HCT116 (cell line): ENCODE data around the gene TUBB1.

Experiments used
- CEBPB ChIP-seq: IDR thresholded peaks from 2 replicates; pipeline ENCODE4 v1.6.1; 2012; ENCODE audit warnings: low read depth
- EZH2 ChIP-seq: fragments of 200-600 bp; sonication (generic); IDR thresholded peaks from 2 replicates; pipeline ENCODE4 v1.6.1; 2017; ENCODE audit warnings: antibody characterized with exemption, mixed run types
- FOSL1 ChIP-seq: IDR thresholded peaks from 2 replicates; pipeline ENCODE4 v1.6.1; 2012; ENCODE audit warnings: low read depth
- POLR2A ChIP-seq: IDR thresholded peaks from 2 replicates; pipeline ENCODE4 v1.7.0; 2011; ENCODE audit warnings: borderline replicate concordance; ENCODE audit not compliant: insufficient read depth, insufficient read length; ENCODE audit errors: extremely low read depth
- POLR2AphosphoS5 ChIP-seq: IDR thresholded peaks from 2 replicates; pipeline ENCODE4 v1.6.1; 2011; ENCODE audit warnings: mild to moderate bottlenecking, low read depth, low read length, moderate library complexity
- SP1 ChIP-seq: IDR thresholded peaks from 2 replicates; pipeline ENCODE4 v1.6.1; 2012; ENCODE audit warnings: low read depth
- TCF7L2 ChIP-seq: IDR thresholded peaks from 2 replicates; pipeline ENCODE4 v1.7.0; 2011; ENCODE audit warnings: borderline replicate concordance, inconsistent platforms; ENCODE audit not compliant: insufficient read depth, insufficient read length; ENCODE audit errors: extremely low read depth
- ZFX ChIP-seq: fragments of 450-650 bp; IDR thresholded peaks from 2 replicates; pipeline ENCODE4 v1.6.1; 2017
- ZNF274 ChIP-seq: fragments of 200-500 bp; sonication (Bioruptor generic); IDR thresholded peaks from 2 replicates; pipeline ENCODE4 v1.6.1; 2014; ENCODE audit warnings: mild to moderate bottlenecking, low read depth, low read length, inconsistent platforms
- TF ChIP-seq, protein P1 (sequence below), 3 experiments: fragments of 200-600 bp in 1 of 3; sonication (generic) in 1 of 3; IDR thresholded peaks in 2 of 3; conservative IDR thresholded peaks in 1 of 3; 2 replicates each; pipeline ENCODE4 v1.5.1; 2012 to 2017; ENCODE audit warnings: low read depth in 2 of 3, low read length in 2 of 3, antibody characterized with exemption in 1 of 3, borderline replicate concordance in 1 of 3, control low read depth in 1 of 3, mild to moderate bottlenecking in 1 of 3, mixed read lengths in 1 of 3, mixed run types in 1 of 3, moderate library complexity in 1 of 3; ENCODE audit not compliant: insufficient read depth in 1 of 3
- TF ChIP-seq, protein P2 (sequence below): IDR thresholded peaks from 2 replicates; pipeline ENCODE4 v1.6.1; 2012; ENCODE audit warnings: low read depth
- TF ChIP-seq, protein P3 (sequence below): IDR thresholded peaks from 2 replicates; pipeline ENCODE4 v1.6.1; 2012

DNA sequence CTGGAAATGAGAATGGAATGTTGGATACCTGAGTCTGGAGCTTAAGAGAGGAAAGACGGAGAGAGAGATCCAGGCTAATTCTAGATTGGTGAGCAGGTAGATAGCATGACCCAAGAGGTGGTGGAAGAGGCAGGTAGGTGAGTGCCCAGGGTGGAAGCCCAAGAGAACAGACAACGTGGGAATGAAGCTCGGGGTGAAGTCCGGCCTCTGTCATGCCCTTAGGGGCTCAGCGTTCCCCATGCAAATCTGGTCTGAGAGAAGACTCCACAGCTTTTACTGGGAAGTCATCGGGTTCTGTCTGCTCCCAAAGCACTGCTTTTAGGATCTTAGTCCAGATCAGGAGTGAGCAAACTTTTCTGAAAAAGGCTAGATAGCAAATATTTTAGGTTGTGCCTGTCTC, 34.5 kb upstream of the TUBB1 start:
- TF ChIP-seq, protein P1, sequence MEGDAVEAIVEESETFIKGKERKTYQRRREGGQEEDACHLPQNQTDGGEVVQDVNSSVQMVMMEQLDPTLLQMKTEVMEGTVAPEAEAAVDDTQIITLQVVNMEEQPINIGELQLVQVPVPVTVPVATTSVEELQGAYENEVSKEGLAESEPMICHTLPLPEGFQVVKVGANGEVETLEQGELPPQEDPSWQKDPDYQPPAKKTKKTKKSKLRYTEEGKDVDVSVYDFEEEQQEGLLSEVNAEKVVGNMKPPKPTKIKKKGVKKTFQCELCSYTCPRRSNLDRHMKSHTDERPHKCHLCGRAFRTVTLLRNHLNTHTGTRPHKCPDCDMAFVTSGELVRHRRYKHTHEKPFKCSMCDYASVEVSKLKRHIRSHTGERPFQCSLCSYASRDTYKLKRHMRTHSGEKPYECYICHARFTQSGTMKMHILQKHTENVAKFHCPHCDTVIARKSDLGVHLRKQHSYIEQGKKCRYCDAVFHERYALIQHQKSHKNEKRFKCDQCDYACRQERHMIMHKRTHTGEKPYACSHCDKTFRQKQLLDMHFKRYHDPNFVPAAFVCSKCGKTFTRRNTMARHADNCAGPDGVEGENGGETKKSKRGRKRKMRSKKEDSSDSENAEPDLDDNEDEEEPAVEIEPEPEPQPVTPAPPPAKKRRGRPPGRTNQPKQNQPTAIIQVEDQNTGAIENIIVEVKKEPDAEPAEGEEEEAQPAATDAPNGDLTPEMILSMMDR (IDR thresholded peaks at IDR 0.05 in 2 of 3, conservative IDR thresholded peaks at IDR 0.05 in 1 of 3; ENCODE audit: borderline replicate concordance in 1 of 3, insufficient read depth in 1 of 3, low read depth in 2 of 3, low read length in 2 of 3) = no peak
- TF ChIP-seq ZFX = no peak
- TF ChIP-seq, protein P2, sequence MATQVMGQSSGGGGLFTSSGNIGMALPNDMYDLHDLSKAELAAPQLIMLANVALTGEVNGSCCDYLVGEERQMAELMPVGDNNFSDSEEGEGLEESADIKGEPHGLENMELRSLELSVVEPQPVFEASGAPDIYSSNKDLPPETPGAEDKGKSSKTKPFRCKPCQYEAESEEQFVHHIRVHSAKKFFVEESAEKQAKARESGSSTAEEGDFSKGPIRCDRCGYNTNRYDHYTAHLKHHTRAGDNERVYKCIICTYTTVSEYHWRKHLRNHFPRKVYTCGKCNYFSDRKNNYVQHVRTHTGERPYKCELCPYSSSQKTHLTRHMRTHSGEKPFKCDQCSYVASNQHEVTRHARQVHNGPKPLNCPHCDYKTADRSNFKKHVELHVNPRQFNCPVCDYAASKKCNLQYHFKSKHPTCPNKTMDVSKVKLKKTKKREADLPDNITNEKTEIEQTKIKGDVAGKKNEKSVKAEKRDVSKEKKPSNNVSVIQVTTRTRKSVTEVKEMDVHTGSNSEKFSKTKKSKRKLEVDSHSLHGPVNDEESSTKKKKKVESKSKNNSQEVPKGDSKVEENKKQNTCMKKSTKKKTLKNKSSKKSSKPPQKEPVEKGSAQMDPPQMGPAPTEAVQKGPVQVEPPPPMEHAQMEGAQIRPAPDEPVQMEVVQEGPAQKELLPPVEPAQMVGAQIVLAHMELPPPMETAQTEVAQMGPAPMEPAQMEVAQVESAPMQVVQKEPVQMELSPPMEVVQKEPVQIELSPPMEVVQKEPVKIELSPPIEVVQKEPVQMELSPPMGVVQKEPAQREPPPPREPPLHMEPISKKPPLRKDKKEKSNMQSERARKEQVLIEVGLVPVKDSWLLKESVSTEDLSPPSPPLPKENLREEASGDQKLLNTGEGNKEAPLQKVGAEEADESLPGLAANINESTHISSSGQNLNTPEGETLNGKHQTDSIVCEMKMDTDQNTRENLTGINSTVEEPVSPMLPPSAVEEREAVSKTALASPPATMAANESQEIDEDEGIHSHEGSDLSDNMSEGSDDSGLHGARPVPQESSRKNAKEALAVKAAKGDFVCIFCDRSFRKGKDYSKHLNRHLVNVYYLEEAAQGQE = no peak
- TF ChIP-seq ZNF274 = no peak
- no peak for TF ChIP-seq SP1
- TF ChIP-seq POLR2AphosphoS5 = no peak
- no peak for TF ChIP-seq EZH2
- TF ChIP-seq POLR2A = no peak
- TF ChIP-seq CEBPB = no peak
- no peak for TF ChIP-seq FOSL1
- TF ChIP-seq TCF7L2 = no peak
- TF ChIP-seq, protein P3, sequence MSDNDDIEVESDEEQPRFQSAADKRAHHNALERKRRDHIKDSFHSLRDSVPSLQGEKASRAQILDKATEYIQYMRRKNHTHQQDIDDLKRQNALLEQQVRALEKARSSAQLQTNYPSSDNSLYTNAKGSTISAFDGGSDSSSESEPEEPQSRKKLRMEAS = no peak
